ELF-1 (cell line): Measurements from ENCODE around the gene FOXD4L1.
"Not testable (repeated sequence)": the region's sequence is repeated elsewhere in the genome, so short reads cannot be mapped to it uniquely, and the experiment has no call there.

ENCODE experiments used
- DNase-seq: peaks from one replicate; pipeline ENCODE4 v3.0.0-alpha.2; 2016; ENCODE audit warnings: low read depth, low spot score

FOXD4L1 gene

GRCh38 chr2:113524986-113525385 lies 26.5 kb downstream of the FOXD4L1 start:
- not testable (repeated sequence) for DNase-seq

DNA sequence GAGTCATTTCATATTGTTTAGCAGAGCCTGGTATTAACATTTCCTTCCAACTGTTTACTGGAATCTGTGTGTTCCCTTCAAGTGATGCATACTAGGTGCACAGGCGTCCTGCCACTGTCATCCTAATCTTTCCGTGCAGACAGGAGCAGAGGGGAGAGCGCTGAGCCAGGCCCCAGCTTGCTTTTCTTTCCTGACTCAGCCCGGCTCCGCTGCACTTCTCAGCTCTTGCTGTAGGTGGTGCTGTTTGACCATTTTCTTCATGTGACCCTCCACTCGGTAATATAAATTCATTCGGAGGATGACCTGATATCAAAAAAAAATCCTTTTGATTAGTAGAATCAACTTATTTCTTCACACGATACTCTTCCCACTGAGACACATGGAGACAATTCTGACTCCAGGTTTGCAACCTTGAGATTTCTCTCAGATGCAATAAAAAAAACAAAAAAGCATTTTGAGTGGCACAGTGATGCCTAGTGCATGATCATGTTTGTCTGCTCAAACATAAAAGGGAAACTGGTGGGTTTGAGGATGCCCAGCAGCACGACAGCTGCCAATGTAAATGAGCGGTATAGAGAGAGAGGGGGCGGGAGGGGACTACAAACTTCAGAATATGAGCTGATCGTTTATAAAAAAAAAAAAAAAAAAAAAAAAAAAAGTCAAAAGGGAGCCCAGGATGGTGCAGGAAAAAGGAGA lies 29.0 kb downstream of the FOXD4L1 start:
- DNase-seq = not testable (repeated sequence)

- not testable (repeated sequence) for DNase-seq
These were observed 29.7 kb downstream of the FOXD4L1 start for GRCh38 chr2:113528126-113528525.

GRCh38 chr2:113528904-113529303 lies 30.4 kb downstream of the FOXD4L1 start:
- not testable (repeated sequence) for DNase-seq

DNA sequence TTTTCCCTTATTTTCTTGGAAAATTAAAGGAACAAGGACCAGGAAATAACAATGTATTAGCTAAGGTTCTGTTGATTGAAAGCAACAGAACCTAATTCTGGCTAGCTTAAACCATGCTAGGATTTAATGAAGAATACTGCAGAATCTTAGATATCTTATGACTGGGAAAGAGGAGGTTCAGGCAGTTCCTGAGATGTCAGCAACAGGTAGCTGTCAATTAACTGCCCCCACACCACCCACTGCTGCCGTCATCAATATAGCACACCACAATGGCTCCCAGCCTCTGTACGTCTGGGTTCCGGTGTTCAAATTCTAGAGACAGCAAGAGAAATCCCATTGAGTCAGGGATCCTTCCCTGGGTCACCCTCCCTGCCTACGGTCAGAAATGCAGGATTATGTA lies 34.5 kb downstream of the FOXD4L1 start:
- not testable (repeated sequence) for DNase-seq

GRCh38 chr2:113536573-113536972 lies 38.1 kb downstream of the FOXD4L1 start:
- not testable (repeated sequence) for DNase-seq

DNA sequence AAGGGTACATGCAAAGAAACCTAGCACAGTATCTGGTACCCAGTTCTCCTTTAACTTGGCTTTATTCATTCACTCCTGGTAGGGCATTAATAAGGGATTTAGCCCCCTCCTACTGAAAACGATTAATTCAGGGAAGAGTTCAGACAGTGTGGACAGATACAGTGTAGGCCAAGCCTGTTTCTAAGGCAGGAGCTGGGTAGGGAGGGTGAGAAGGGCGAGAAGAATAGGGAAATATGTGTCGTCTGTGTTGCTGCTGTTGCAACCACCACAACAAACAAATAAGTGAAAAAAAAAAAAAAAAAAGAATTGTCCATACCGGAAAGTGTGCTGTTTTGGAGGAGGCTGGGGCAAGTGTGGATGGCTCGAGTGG lies 42.4 kb downstream of the FOXD4L1 start:
- DNase-seq = not testable (repeated sequence)

GRCh38 chr2:113541204-113541975 lies 42.9 kb downstream of the FOXD4L1 start:
- DNase-seq = peak; percentile 32

DNA sequence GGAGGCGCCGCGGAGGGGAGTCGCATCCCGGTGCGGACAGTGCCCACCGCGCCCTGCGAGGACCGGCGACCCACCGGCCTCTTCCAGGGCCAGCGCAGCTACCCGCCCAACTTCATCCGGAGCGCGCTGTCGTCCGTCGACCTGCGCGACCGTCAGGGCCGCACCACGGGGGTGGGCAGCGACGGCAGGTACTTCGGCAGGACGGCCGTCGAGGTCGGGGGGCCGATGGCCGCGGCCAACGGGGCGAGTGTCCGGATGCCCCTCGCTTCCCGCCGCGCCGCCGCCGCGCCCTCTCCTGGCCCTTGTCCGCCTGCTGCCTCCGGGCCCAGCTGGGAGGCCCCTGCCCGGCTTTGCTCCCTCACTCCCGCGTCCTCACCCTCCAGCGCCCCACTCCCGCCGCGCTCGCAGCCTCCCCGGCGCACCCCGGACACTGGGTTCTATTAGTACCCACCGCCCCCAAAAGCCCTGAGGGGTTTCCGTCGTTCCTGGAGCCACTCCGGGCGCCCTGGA lies 43.6 kb downstream of the FOXD4L1 start:
- DNase-seq = peak; percentile 6

GRCh38 chr2:113542529-113542928 lies 44.1 kb downstream of the FOXD4L1 start:
- DNase-seq = not testable (repeated sequence)
